ENCODE data around the gene PLSCR3.

Gene PLSCR3

GRCh38 chr17:7383371-7383741 lies 11.0 kb downstream of the PLSCR3 start:
- no peak for DNase-seq (ENCODE audit: low read depth in 2 of 2)

GRCh38 chr17:7382901-7383300 lies 11.4 kb downstream of the PLSCR3 start:
- no peak for TF ChIP-seq CTCF (IDR thresholded peaks at IDR 0.05; ENCODE audit: low read depth, low read length)
- no peak for DNase-seq (ENCODE audit: low read depth in 2 of 2)
- no peak overlapping the region for H3K4me3 ChIP-seq (replicated peaks in 1 of 2; ENCODE audit: low read depth in 2 of 2, low read length in 2 of 2)

More at GRCh38 chr17:7383371-7383741, 11.0 kb downstream of the PLSCR3 start:
- no peak for TF ChIP-seq CTCF (IDR thresholded peaks at IDR 0.05; ENCODE audit: low read depth, low read length)
- no peak overlapping the region for H3K4me3 ChIP-seq (replicated peaks in 1 of 2; ENCODE audit: low read depth in 2 of 2, low read length in 2 of 2)

GRCh38 chr17:7380855-7381683 lies 13.3 kb downstream of the PLSCR3 start, which contains the start of gene TNK1:
TNK1 (plus strand) TSS chr17:7381089; CDS start chr17:7382927, 1,838 bp downstream.
- TF ChIP-seq CTCF (IDR thresholded peaks at IDR 0.05; ENCODE audit: low read depth, low read length): no peak
- H3K4me3 ChIP-seq (replicated peaks in 1 of 2; ENCODE audit: low read depth in 2 of 2, low read length in 2 of 2): peak within 1 kb of the TSS; percentile 25 to 30
- DNase-seq (ENCODE audit: low read depth in 2 of 2): no peak

GRCh38 chr17:7380321-7380720 lies 14.0 kb downstream of the PLSCR3 start:
- no peak overlapping the region for H3K4me3 ChIP-seq (replicated peaks in 1 of 2; ENCODE audit: low read depth in 2 of 2, low read length in 2 of 2)
- no peak for TF ChIP-seq CTCF (IDR thresholded peaks at IDR 0.05; ENCODE audit: low read depth, low read length)
- DNase-seq (ENCODE audit: low read depth in 2 of 2): peak in 1 of 2 donors; percentile 75

- no peak for TF ChIP-seq CTCF (IDR thresholded peaks at IDR 0.05; ENCODE audit: low read depth, low read length)
- DNase-seq (ENCODE audit: low read depth in 2 of 2): no peak
- no peak overlapping the region for H3K4me3 ChIP-seq (replicated peaks in 1 of 2; ENCODE audit: low read depth in 2 of 2, low read length in 2 of 2)
Measured at GRCh38 chr17:7379134-7379533, 15.2 kb downstream of the PLSCR3 start.

GRCh38 chr17:7374353-7374752 lies 20.0 kb downstream of the PLSCR3 start:
- TF ChIP-seq CTCF (IDR thresholded peaks at IDR 0.05; ENCODE audit: low read depth, low read length): no peak
- no peak for DNase-seq (ENCODE audit: low read depth in 2 of 2)

More at GRCh38 chr17:7374353-7374752, 20.0 kb downstream of the PLSCR3 start:
- H3K4me3 ChIP-seq (replicated peaks in 1 of 2; ENCODE audit: low read depth in 2 of 2, low read length in 2 of 2): no peak overlapping the region
